Mucosa of descending colon (tissue), 3 donors: ENCODE data around the gene WIPF2. TPM values are rescaled to one million over a fixed set of nuclear protein-coding genes. Genes with fewer than 3 reads are reported as not detected.
"Not testable (repeated sequence)": the region's sequence is repeated elsewhere in the genome, so short reads cannot be mapped to it uniquely, and the experiment has no call there.

Experiments used
- ATAC-seq: fragments of 200-7000 bp; cut with Tn5 transposase; one replicate; pipeline ENCODE4 v1.9.1; 2020; ENCODE audit warnings: mild to moderate bottlenecking, moderate library complexity
- DNase-seq, 3 donors: peaks; one replicate each; pipeline ENCODE4 v3.0.0-alpha.2; 2020
- H3K36me3 ChIP-seq: fragments of 200-600 bp; one replicate; pipeline ENCODE4 v1.8.0; 2021; ENCODE audit warnings: low read depth, mild to moderate bottlenecking
- H3K4me1 ChIP-seq: fragments of 200-600 bp; one replicate; pipeline ENCODE4 v1.8.0; 2021; ENCODE audit warnings: low read depth, mild to moderate bottlenecking
- H3K4me3 ChIP-seq: fragments of 200-600 bp; one replicate; pipeline ENCODE4 v1.8.0; 2021; ENCODE audit warnings: mild to moderate bottlenecking
- H3K9me3 ChIP-seq: fragments of 200-600 bp; one replicate; pipeline ENCODE4 v1.8.0; 2021; ENCODE audit warnings: mild to moderate bottlenecking
- intact Hi-C, 2 donors: fragments of 100-400 bp; cut with DNase I in 1 of 2; cut with micrococcal nuclease in 1 of 2; formaldehyde crosslinking; loops; one replicate each; pipeline versions ENCODE4 v1.11.0 to v1.11.1; 2022; cut with DNase I, micrococcal nuclease
- total RNA-seq, 3 donors: library from RNA; stranded (reverse); fragmentation: NEBNext Ultra II Directional in 2 of 3; extraction: Animal tissue kit (Norgen Biotek cat#: 25700) in 2 of 3; gene quantifications; one replicate each; pipeline versions ENCODE4 v1.2.1 to v1.2.4, GENCODE V29; 2021 to 2023
- TF ChIP-seq, protein P1 (sequence below): fragments of 200-600 bp; IDR thresholded peaks from one replicate; pipeline ENCODE4 v1.8.0; 2022; ENCODE audit warnings: antibody characterized with exemption, mild to moderate bottlenecking
- donor health status: DM: no; HTN: no; CAD: no; lungs with moderate emphysema.
- donor health status: DM: no; HTN: no; CAD: no.
- donor health status: DM: no; HTN: yes; CAD: no.

The WIPF2 gene
- total RNA-seq, 3 donors from 2014 or later: 41.4 to 56.2 (median 42.8) TPM

DNA sequence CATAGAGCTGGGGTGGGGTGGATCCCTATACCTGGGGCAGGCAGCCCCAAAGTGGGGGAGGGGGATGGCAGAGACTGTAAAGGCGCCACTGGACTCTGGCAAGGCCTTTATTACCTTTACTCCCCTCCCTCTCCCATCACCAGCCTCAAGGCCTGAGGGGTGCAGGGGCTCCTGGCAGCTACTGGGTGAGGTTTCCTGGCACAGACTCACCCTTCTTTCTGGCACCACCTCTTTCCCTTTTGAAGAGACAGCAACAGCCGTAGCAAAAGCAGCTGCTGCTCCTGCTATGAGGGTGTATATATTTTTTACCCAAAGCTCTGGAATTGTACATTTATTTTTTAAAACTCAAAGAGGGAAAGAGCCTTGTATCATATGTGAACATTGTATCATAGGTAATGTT, 24.3 kb upstream of the WIPF2 start:
- TF ChIP-seq, protein P1, sequence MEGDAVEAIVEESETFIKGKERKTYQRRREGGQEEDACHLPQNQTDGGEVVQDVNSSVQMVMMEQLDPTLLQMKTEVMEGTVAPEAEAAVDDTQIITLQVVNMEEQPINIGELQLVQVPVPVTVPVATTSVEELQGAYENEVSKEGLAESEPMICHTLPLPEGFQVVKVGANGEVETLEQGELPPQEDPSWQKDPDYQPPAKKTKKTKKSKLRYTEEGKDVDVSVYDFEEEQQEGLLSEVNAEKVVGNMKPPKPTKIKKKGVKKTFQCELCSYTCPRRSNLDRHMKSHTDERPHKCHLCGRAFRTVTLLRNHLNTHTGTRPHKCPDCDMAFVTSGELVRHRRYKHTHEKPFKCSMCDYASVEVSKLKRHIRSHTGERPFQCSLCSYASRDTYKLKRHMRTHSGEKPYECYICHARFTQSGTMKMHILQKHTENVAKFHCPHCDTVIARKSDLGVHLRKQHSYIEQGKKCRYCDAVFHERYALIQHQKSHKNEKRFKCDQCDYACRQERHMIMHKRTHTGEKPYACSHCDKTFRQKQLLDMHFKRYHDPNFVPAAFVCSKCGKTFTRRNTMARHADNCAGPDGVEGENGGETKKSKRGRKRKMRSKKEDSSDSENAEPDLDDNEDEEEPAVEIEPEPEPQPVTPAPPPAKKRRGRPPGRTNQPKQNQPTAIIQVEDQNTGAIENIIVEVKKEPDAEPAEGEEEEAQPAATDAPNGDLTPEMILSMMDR: no peak
- no peaks in the 10 kb centered on the region for H3K9me3 ChIP-seq
- no peaks in the 10 kb centered on the region for H3K4me1 ChIP-seq
- DNase-seq (no peak), ATAC-seq (no peak)
- no peak overlapping the region for H3K4me3 ChIP-seq
- no peaks in the 10 kb centered on the region for H3K36me3 ChIP-seq
- intact Hi-C loops: loop anchor here in 1 of 2 donors (10.0 kb wide), 1 partner anchor 90 kb away; the partner anchor contains the start of gene CDC6

DNA sequence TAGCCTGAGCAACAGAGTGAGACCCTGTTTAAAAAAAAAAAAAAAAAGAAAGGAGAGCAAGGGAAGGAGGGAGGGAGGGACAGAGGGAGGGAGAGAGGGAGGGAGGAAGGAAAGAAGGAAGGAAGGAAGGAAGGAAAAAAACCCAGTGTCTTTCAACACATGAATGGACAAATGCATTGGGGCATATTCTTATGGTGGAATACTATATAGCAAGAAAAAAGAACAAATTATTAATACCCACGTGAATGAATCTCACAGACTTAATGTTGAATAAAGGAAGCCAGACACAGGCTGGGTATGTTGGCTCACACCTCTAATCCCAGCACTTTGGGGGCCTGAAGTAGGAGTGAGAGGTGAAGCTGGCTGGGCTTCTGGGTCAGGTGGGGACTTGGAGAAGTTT, 21.6 kb upstream of the WIPF2 start:
- H3K9me3 ChIP-seq: no peaks in the 10 kb centered on the region
- TF ChIP-seq, protein P1: no peak
- intact Hi-C loops: loop anchor here in 1 of 2 donors (10.0 kb wide), 1 partner anchor 87 kb away; the partner anchor contains the start of gene CDC6
- no peak for ATAC-seq
- H3K4me1 ChIP-seq: peaks cover 7% of the 10 kb centered on the region
- no peaks in the 10 kb centered on the region for H3K36me3 ChIP-seq
- H3K4me3 ChIP-seq: no peak overlapping the region
- DNase-seq: no peak

DNA sequence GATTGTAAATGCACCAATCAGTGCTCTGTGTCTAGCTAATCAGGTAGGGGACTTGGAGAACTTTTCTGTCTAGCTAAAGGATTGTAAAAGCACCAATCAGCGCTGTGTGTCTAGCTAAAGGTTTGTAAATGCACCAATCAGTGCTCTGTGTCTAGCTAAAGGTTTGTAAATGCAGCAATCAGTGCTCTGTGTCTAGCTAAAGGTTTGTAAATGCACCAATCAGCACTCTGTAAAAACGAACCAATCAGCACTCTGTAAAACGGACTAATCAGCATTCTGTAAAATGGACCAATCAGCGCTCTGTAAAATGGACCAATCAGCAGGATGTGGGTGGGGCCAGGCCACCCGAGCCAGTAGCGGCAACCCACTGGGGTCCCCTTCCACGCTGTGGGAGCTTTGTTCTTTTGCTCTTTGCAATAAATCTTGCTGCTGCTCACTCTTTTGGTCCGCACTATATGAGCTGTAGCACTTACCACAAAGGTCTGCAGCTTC, 21.1 kb upstream of the WIPF2 start:
- intact Hi-C loops: loop anchor here in 1 of 2 donors (10.0 kb wide), 1 partner anchor 87 kb away; the partner anchor contains the start of gene CDC6
- not testable (repeated sequence) for H3K36me3 ChIP-seq, H3K9me3 ChIP-seq, DNase-seq, H3K4me1 ChIP-seq, ATAC-seq, H3K4me3 ChIP-seq

DNA sequence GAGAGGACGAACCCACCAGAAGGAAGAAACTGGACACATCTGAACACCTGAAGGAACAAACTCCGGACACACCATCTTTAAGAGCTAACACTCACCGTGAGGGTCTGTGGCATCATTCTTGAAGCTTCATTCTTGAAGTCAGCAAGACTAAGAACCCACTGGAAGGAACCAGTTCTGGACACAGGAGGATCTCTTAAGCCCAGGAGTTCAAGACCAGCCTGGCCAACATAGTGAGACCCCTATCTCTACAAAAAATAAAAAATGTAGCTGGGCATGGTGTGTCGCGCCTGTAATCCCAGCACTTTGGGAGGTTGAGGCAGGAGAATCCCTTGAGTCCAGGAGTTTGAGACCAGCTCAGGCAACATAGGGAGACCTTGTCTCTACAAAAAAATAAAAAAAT, 20.5 kb upstream of the WIPF2 start:
- DNase-seq (no peak), ATAC-seq (no peak)
- no peaks in the 10 kb centered on the region for H3K36me3 ChIP-seq
- peaks cover 7% of the 10 kb centered on the region for H3K4me1 ChIP-seq
- H3K4me3 ChIP-seq: no peak overlapping the region
- intact Hi-C loops: loop anchor here in 1 of 2 donors (10.0 kb wide), 1 partner anchor 86 kb away; the partner anchor contains the start of gene CDC6
- H3K9me3 ChIP-seq: no peaks in the 10 kb centered on the region
- TF ChIP-seq, protein P1: no peak

DNA sequence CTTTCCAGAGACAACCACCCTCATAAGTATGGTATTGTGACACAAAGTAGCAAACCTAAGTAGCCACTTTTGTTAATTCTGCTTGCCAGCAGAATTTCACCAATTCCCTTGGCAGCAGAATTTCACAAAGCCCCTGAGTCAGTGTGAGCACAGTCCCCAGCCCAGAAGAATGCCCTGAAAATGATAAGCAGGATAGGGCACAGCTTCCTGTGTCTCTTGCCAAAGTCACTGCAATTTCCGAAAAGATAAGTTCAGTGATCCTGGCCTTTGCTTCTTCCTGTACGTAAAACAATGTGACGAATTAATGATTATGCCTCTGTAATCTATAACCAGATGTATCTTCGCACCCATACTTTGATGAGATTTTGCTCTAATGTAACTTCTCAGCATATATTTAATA, 16.0 kb upstream of the WIPF2 start:
- Histone ChIP-seq H3K4me1 (peaks cover 7% of the 10 kb centered on the region), H3K4me3 (no peak overlapping the region), H3K36me3 (no peaks in the 10 kb centered on the region), H3K9me3 (no peaks in the 10 kb centered on the region)
- TF ChIP-seq, protein P1: no peak
- DNase-seq (no peak), ATAC-seq (peak; percentile 67)
- intact Hi-C loops: loop anchor here in 1 of 2 donors (5.0 kb wide), 1 partner anchor 89 kb away; no protein-coding TSS in a partner anchor

DNA sequence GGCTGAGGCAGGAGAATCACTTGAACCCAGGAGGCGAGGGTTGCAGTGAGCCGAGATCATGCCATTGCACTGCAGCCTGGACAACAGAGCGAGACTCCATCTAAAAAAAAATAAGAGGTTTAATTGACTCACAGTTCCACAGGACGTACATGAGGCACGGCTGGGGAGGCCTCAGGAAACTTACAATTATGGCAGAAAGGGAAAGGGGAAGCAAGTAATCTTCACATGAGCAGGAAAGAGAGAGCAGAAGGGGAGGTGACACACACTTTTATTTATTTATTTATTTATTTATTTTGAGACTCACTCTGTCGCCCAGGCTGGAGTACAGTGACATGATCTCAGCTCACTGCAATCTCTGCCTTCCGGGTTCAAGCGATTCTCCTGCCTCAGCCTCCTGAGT, 12.9 kb upstream of the WIPF2 start:
- DNase-seq, intact Hi-C loops, H3K36me3 ChIP-seq, H3K4me1 ChIP-seq, H3K9me3 ChIP-seq, ATAC-seq, H3K4me3 ChIP-seq: not testable (repeated sequence)
